OCI-LY3 (cell line): ENCODE results near the gene KLHDC4.

ENCODE experiments used
- H2AFZ ChIP-seq: fragments of 200-600, 300-600 bp; shearing (Covaris generic); 2 replicates; pipeline ENCODE4 v1.6.0; 2014; ENCODE audit warnings: antibody characterized with exemption, low read depth, low read length
- H3K27ac ChIP-seq: fragments of 200-600, 300-600 bp; sonication (generic); 2 replicates; pipeline ENCODE4 v1.5.1; 2014; ENCODE audit warnings: mild to moderate bottlenecking, low read length, moderate library complexity, mixed read lengths
- H3K27me3 ChIP-seq: fragments of 200-600, 300-600 bp; sonication (generic); 2 replicates; pipeline ENCODE4 v1.6.1; 2014; ENCODE audit warnings: low read depth, low read length, mixed read lengths
- H3K36me3 ChIP-seq: fragments of 200-600, 300-600 bp; sonication (generic); replicated peaks from 2 replicates; pipeline ENCODE3; 2014; ENCODE audit warnings: low read depth, low read length, mixed read lengths
- H3K4me1 ChIP-seq: fragments of 300-600, 200-600 bp; sonication (generic); 2 replicates; pipeline ENCODE4 v1.6.1; 2014; ENCODE audit warnings: low read length, mixed read lengths
- H3K4me2 ChIP-seq: fragments of 200-600, 300-600 bp; sonication (generic); 2 replicates; pipeline ENCODE4 v1.6.1; 2014; ENCODE audit warnings: low read length, mixed read lengths
- H3K4me3 ChIP-seq: fragments of 300-600, 200-600 bp; sonication (generic); 2 replicates; pipeline ENCODE4 v1.5.1; 2014; ENCODE audit warnings: antibody characterized with exemption, mild to moderate bottlenecking, low read length, moderate library complexity
- H3K79me2 ChIP-seq: fragments of 300-600, 200-600 bp; shearing (Covaris generic); 2 replicates; pipeline ENCODE4 v1.6.1; 2014; ENCODE audit warnings: mild to moderate bottlenecking, low read length, mixed read lengths
- H3K9ac ChIP-seq: fragments of 300-600, 200-600 bp; shearing (Covaris generic); 2 replicates; pipeline ENCODE4 v1.6.0; 2014; ENCODE audit warnings: mild to moderate bottlenecking, low read length, moderate library complexity
- H3K9me3 ChIP-seq: fragments of 200-600, 300-600 bp; shearing (Covaris generic); 2 replicates; pipeline ENCODE4 v1.6.1; 2014; ENCODE audit warnings: low read length, mixed read lengths; ENCODE audit not compliant: insufficient read depth
- H4K20me1 ChIP-seq: fragments of 200-600, 300-600 bp; sonication (generic); 2 replicates; pipeline ENCODE4 v1.6.1; 2016; ENCODE audit warnings: low read length, mixed read lengths; ENCODE audit not compliant: insufficient read depth
- CTCF ChIP-seq: fragments of 200-600, 300-600 bp; sonication (generic); IDR thresholded peaks from 2 replicates; pipeline ENCODE4 v1.5.1; 2014; ENCODE audit warnings: antibody characterized with exemption, low read length, low read depth
- EZH2phosphoT487 ChIP-seq: fragments of 200-600 bp; shearing (Covaris generic); IDR thresholded peaks from 2 replicates; pipeline ENCODE4 v1.6.1; 2018; ENCODE audit warnings: antibody characterized with exemption, mixed run types, low read depth

Gene KLHDC4

GRCh38 chr16:87742781-87743490 lies 22.9 kb downstream of the KLHDC4 start:
- Histone ChIP-seq H3K27me3 (no peaks in the 10 kb centered on the region), H3K79me2 (peaks cover 29% of the 10 kb centered on the region), H4K20me1 (peaks cover 8% of the 10 kb centered on the region; the same call in 1 of the 2 replicates), H3K36me3 (peaks cover 32% of the 10 kb centered on the region), H3K4me2 (no peak overlapping the region), H3K4me1 (no peaks in the 10 kb centered on the region), H3K4me3 (no peak overlapping the region), H3K9me3 (no peaks in the 10 kb centered on the region), H3K27ac (no peak overlapping the region), H2AFZ (no peak overlapping the region), H3K9ac (no peak overlapping the region)
- TF ChIP-seq EZH2phosphoT487: no peak
- TF ChIP-seq CTCF: no peak

- Histone ChIP-seq H3K36me3 (peaks cover 25% of the 10 kb centered on the region), H3K9ac (no peak overlapping the region), H3K27ac (no peak overlapping the region), H3K79me2 (peaks cover 29% of the 10 kb centered on the region), H2AFZ (no peak overlapping the region), H3K4me1 (no peaks in the 10 kb centered on the region), H3K27me3 (no peaks in the 10 kb centered on the region), H3K4me3 (no peak overlapping the region), H3K4me2 (no peak overlapping the region), H3K9me3 (no peaks in the 10 kb centered on the region), H4K20me1 (peaks cover 8% of the 10 kb centered on the region; the same call in 1 of the 2 replicates)
- no peak for TF ChIP-seq EZH2phosphoT487
- TF ChIP-seq CTCF: no peak
Measured at GRCh38 chr16:87741700-87742415, 23.9 kb downstream of the KLHDC4 start.

- H4K20me1 ChIP-seq: peaks cover 8% of the 10 kb centered on the region; the same call in 1 of the 2 replicates
- H3K9me3 ChIP-seq: no peaks in the 10 kb centered on the region
- no peaks in the 10 kb centered on the region for H3K27me3 ChIP-seq
- TF ChIP-seq CTCF: no peak
- no peak for TF ChIP-seq EZH2phosphoT487
- H3K36me3 ChIP-seq: peaks cover 25% of the 10 kb centered on the region
- no peak overlapping the region for H3K9ac ChIP-seq
- no peak overlapping the region for H3K4me3 ChIP-seq
- no peak overlapping the region for H3K4me2 ChIP-seq
- no peak overlapping the region for H2AFZ ChIP-seq
- no peaks in the 10 kb centered on the region for H3K4me1 ChIP-seq
- H3K27ac ChIP-seq: no peak overlapping the region
- peaks cover 35% of the 10 kb centered on the region for H3K79me2 ChIP-seq
Measured at GRCh38 chr16:87740909-87741424, 24.8 kb downstream of the KLHDC4 start.

- Histone ChIP-seq H3K4me3 (no peak overlapping the region), H4K20me1 (peaks cover 8% of the 10 kb centered on the region; the same call in 1 of the 2 replicates), H3K27me3 (no peaks in the 10 kb centered on the region), H3K36me3 (peaks cover 26% of the 10 kb centered on the region), H2AFZ (no peak overlapping the region), H3K27ac (no peak overlapping the region), H3K79me2 (peaks cover 40% of the 10 kb centered on the region), H3K9ac (no peak overlapping the region), H3K4me1 (no peaks in the 10 kb centered on the region), H3K9me3 (no peaks in the 10 kb centered on the region), H3K4me2 (no peak overlapping the region)
- TF ChIP-seq EZH2phosphoT487: no peak
- TF ChIP-seq CTCF: no peak
Measured at GRCh38 chr16:87740441-87740840, 25.3 kb downstream of the KLHDC4 start.
